Esophagus muscularis mucosa (tissue), 4 donors: Measurements from ENCODE around the gene TYSND1. TPM values are rescaled to one million over a fixed set of nuclear protein-coding genes. Genes with fewer than 3 reads are reported as not detected.

Source experiments
- DNase-seq: peaks from one replicate; pipeline ENCODE4 v3.0.0-alpha.2; 2017; ENCODE audit errors: extremely low spot score
- H3K27ac ChIP-seq, 4 donors: fragments of 200-600 bp; sonication (generic); replicated peaks in 1 of 4; 1 replicate in 3 of 4; 2 replicates in 1 of 4; pipeline ENCODE4 v1.5.1; 2016 to 2019; ENCODE audit warnings: mild to moderate bottlenecking in 1 of 4
- H3K27me3 ChIP-seq, 4 donors: fragments of 200-600 bp; sonication (generic); one replicate each; pipeline versions ENCODE4 v1.5.1 to v1.6.0; 2016 to 2019
- H3K36me3 ChIP-seq, 4 donors: fragments of 200-600 bp; sonication (generic); one replicate each; pipeline ENCODE4 v1.5.1; 2016 to 2019
- H3K4me1 ChIP-seq, 4 donors: fragments of 200-600 bp; sonication (generic); one replicate each; pipeline ENCODE4 v1.5.1; 2016 to 2019
- H3K4me3 ChIP-seq, 4 donors: fragments of 200-600 bp; sonication (generic); 1 replicate in 2 of 4; 2 replicates in 2 of 4; pipeline ENCODE4 v1.5.1; 2016 to 2019; ENCODE audit warnings: mild to moderate bottlenecking in 4 of 4, moderate library complexity in 1 of 4
- H3K9me3 ChIP-seq, 4 donors: fragments of 200-600 bp; sonication (generic); 1 replicate in 3 of 4; 2 replicates in 1 of 4; pipeline ENCODE4 v1.5.1; 2016 to 2019
- CTCF ChIP-seq, 3 experiments: fragments of 200-600 bp in 2 of 3; fragments of 450-650 bp in 1 of 3; sonication (generic) in 2 of 3; IDR thresholded peaks; one replicate each; pipeline ENCODE4 v1.5.1; 2017 to 2019; ENCODE audit warnings: antibody characterized with exemption in 3 of 3, mild to moderate bottlenecking in 2 of 3, moderate library complexity in 1 of 3
- EP300 ChIP-seq: sonication (generic); formaldehyde crosslinking; IDR thresholded peaks from one replicate; pipeline ENCODE4 v1.6.1; 2017; ENCODE audit warnings: antibody characterized with exemption
- POLR2A ChIP-seq: fragments of 450-650 bp; IDR thresholded peaks from one replicate; pipeline ENCODE4 v1.6.1; 2017; ENCODE audit warnings: antibody characterized with exemption, moderate library complexity, mild to moderate bottlenecking, low read depth
- POLR2AphosphoS5 ChIP-seq, 2 donors: sonication (generic); formaldehyde crosslinking; IDR thresholded peaks; one replicate each; pipeline ENCODE4 v1.6.1; 2017; ENCODE audit warnings: antibody characterized with exemption in 2 of 2
- whole genome bisulfite sequencing: methylation state at CpG from one replicate; pipeline ENCODE4 v1.1.5; 2018; 5-methylcytosine and 5-hydroxymethylcytosine counted together
- intact Hi-C: fragments of 100-400 bp; cut with DNase I; formaldehyde crosslinking; loops from one replicate; pipeline ENCODE4 v1.15.1; 2023
- total RNA-seq, 4 donors: library from RNA; depleted of rRNA; stranded (reverse); fragments of >200 nt; gene quantifications; one replicate each; pipeline versions ENCODE4 v1.1.0 to v1.2.1, GENCODE V29; 2016

Gene TYSND1
- total RNA-seq, 4 donors from 2014 or later: 6.0 to 12.2 (median 9.3) TPM

- no peak overlapping the region for H3K4me3 ChIP-seq
- peaks cover 10 to 89% (median 66%) of the 10 kb centered on the region in 4 donors for H3K36me3 ChIP-seq
- no peaks in the 10 kb centered on the region for H3K9me3 ChIP-seq
Measured at GRCh38 chr10:70097459-70097858, 49.0 kb downstream of the TYSND1 start.

GRCh38 chr10:70096705-70097420 is 49.6 kb downstream of the TYSND1 start:
- Histone ChIP-seq H3K27ac (no peak overlapping the region), H3K36me3 (peaks cover 14 to 95% (median 71%) of the 10 kb centered on the region in 4 donors), H3K4me1 (no peaks in the 10 kb centered on the region), H3K9me3 (no peaks in the 10 kb centered on the region), H3K4me3 (no peak overlapping the region), H3K27me3 (no peaks in the 10 kb centered on the region)
- TF ChIP-seq POLR2A (no peak), CTCF (IDR thresholded peaks at IDR 0.05) (no peak), POLR2AphosphoS5 (IDR thresholded peaks at IDR 0.05) (no peak), EP300 (no peak)
- DNase-seq: no peak
- WGBS: 98% methylated on average over 5 of the region's 5 CpGs
- intact Hi-C loops: no loop called here

More at GRCh38 chr10:70097459-70097858, 49.0 kb downstream of the TYSND1 start:
- Histone ChIP-seq H3K27me3 (no peaks in the 10 kb centered on the region), H3K27ac (no peak overlapping the region), H3K4me1 (no peaks in the 10 kb centered on the region)
- intact Hi-C loops: no loop called here
- TF ChIP-seq POLR2A: no peak
- no peak for DNase-seq

- intact Hi-C loops: no loop called here
- H3K27me3 ChIP-seq: no peaks in the 10 kb centered on the region
- H3K4me3 ChIP-seq: no peak overlapping the region
- 87% methylated on average over 6 of the region's 6 CpGs for WGBS
- H3K4me1 ChIP-seq: no peaks in the 10 kb centered on the region
- no peak for DNase-seq
- TF ChIP-seq EP300 (no peak), CTCF (IDR thresholded peaks at IDR 0.05) (no peak), POLR2AphosphoS5 (IDR thresholded peaks at IDR 0.05) (no peak), POLR2A (no peak)
- no peak overlapping the region for H3K27ac ChIP-seq
- peaks cover 16 to 95% (median 73%) of the 10 kb centered on the region in 4 donors for H3K36me3 ChIP-seq
- H3K9me3 ChIP-seq: no peaks in the 10 kb centered on the region
Measured at GRCh38 chr10:70096016-70096704, 50.3 kb downstream of the TYSND1 start.

- H3K27ac ChIP-seq: no peak overlapping the region
- 75% methylated on average over 2 of the region's 2 CpGs for WGBS
- intact Hi-C loops: no loop called here
- DNase-seq: no peak
- H3K4me1 ChIP-seq: no peaks in the 10 kb centered on the region
- peaks cover 16 to 84% (median 60%) of the 10 kb centered on the region in 4 donors for H3K36me3 ChIP-seq
- H3K27me3 ChIP-seq: no peaks in the 10 kb centered on the region
- no peaks in the 10 kb centered on the region for H3K9me3 ChIP-seq
- no peak for TF ChIP-seq EP300
- TF ChIP-seq POLR2A: no peak
- TF ChIP-seq CTCF (IDR thresholded peaks at IDR 0.05): no peak
- TF ChIP-seq POLR2AphosphoS5 (IDR thresholded peaks at IDR 0.05): no peak
- no peak overlapping the region for H3K4me3 ChIP-seq
Measured at GRCh38 chr10:70094250-70094649, 52.2 kb downstream of the TYSND1 start.

GRCh38 chr10:70093335-70093944 is 53.1 kb downstream of the TYSND1 start:
- H3K36me3 ChIP-seq: peaks cover 16 to 76% (median 52%) of the 10 kb centered on the region in 4 donors

More at GRCh38 chr10:70093335-70093944, 53.1 kb downstream of the TYSND1 start:
- no peak overlapping the region for H3K27ac ChIP-seq
- H3K9me3 ChIP-seq: no peaks in the 10 kb centered on the region
- H3K4me3 ChIP-seq: no peak overlapping the region
- WGBS: 93% methylated on average over 9 of the region's 9 CpGs
- H3K4me1 ChIP-seq: no peaks in the 10 kb centered on the region
- DNase-seq: no peak
- intact Hi-C loops: no loop called here
- TF ChIP-seq EP300: no peak
- TF ChIP-seq CTCF (IDR thresholded peaks at IDR 0.05): no peak
- no peak for TF ChIP-seq POLR2A
- TF ChIP-seq POLR2AphosphoS5 (IDR thresholded peaks at IDR 0.05): no peak
- no peaks in the 10 kb centered on the region for H3K27me3 ChIP-seq
